HEK293 (cell line): Measurements from ENCODE around the gene IMMP2L.

ENCODE experiments used
- PRDM1 ChIP-seq: fragments of 450-650 bp; formaldehyde crosslinking; IDR thresholded peaks from 2 replicates; pipeline ENCODE4; 2016; ENCODE audit warnings: missing biosample characterization, missing genetic modification characterization
- YY1 ChIP-seq: fragments of 450-650 bp; formaldehyde crosslinking; IDR thresholded peaks from 2 replicates; pipeline ENCODE4 v1.5.1; 2018; ENCODE audit warnings: missing biosample characterization, missing genetic modification characterization
- ZNF157 ChIP-seq: fragments of 450-650 bp; formaldehyde crosslinking; IDR thresholded peaks from 2 replicates; pipeline ENCODE4 v1.5.1; 2016; ENCODE audit warnings: missing biosample characterization, missing genetic modification characterization
- ZNF24 ChIP-seq: fragments of 450-650 bp; formaldehyde crosslinking; IDR thresholded peaks from 2 replicates; pipeline ENCODE4 v1.5.1; 2016; ENCODE audit warnings: missing biosample characterization, missing genetic modification characterization
- ZNF530 ChIP-seq: fragments of 450-650 bp; formaldehyde crosslinking; IDR thresholded peaks from 2 replicates; pipeline ENCODE4 v1.5.1; 2016; ENCODE audit warnings: low read depth, missing biosample characterization, missing genetic modification characterization
- ZNF843 ChIP-seq: fragments of 450-650 bp; formaldehyde crosslinking; IDR thresholded peaks from 2 replicates; pipeline ENCODE4 v1.5.1; 2016; ENCODE audit warnings: missing biosample characterization, missing genetic modification characterization
- TF ChIP-seq, protein P1 (sequence below): fragments of 450-650 bp; formaldehyde crosslinking; IDR thresholded peaks from 2 replicates; pipeline ENCODE4 v1.5.1; 2016; ENCODE audit warnings: missing biosample characterization, missing genetic modification characterization

DNA sequence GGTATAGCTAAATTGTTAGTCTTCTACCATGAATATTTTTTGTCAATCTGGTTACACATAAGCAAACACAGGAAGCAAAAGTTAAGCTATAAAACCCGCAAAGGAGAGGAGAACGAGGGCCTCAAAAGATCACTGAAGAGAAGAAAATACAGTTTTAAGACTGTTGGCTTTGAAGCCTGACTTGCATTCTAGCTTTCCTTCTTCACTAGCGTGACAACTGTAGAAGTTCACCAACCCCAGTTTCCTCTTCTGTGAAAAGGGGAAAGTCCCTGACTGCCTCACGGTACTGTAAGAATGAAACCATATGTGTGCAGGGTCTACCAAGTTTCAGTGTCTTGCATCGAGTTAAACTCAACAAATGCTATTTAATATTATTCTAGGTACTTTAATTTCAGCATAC is 478.9 kb downstream of the IMMP2L start:
- TF ChIP-seq, protein P1, sequence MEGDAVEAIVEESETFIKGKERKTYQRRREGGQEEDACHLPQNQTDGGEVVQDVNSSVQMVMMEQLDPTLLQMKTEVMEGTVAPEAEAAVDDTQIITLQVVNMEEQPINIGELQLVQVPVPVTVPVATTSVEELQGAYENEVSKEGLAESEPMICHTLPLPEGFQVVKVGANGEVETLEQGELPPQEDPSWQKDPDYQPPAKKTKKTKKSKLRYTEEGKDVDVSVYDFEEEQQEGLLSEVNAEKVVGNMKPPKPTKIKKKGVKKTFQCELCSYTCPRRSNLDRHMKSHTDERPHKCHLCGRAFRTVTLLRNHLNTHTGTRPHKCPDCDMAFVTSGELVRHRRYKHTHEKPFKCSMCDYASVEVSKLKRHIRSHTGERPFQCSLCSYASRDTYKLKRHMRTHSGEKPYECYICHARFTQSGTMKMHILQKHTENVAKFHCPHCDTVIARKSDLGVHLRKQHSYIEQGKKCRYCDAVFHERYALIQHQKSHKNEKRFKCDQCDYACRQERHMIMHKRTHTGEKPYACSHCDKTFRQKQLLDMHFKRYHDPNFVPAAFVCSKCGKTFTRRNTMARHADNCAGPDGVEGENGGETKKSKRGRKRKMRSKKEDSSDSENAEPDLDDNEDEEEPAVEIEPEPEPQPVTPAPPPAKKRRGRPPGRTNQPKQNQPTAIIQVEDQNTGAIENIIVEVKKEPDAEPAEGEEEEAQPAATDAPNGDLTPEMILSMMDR (tag by site-specific recombination) = no peak
- no peak for TF ChIP-seq ZNF24 (tag by site-specific recombination)
- no peak for TF ChIP-seq YY1 (tag by site-specific recombination)
- no peak for TF ChIP-seq ZNF843 (tag by site-specific recombination)
- no peak for TF ChIP-seq ZNF157 (tag by site-specific recombination)
- no peak for TF ChIP-seq ZNF530
- TF ChIP-seq PRDM1 (tag by site-specific recombination) = no peak
